GM20431 (cell line): Measurements from ENCODE around the gene LPP.

ENCODE experiments used
- in situ Hi-C: fragments of 300-500 bp; cut with MseI, MboI; formaldehyde crosslinking; loops from one replicate; pipeline ENCODE4 v1.15.0; 2020; ENCODE audit warnings: low sequenced_read_pairs; ENCODE audit not compliant: unreplicated experiment

LPP gene

GRCh38 chr3:188191460-188191859 lies 37.5 kb downstream of the LPP start:
- in situ Hi-C loops, result no loop called here

DNA sequence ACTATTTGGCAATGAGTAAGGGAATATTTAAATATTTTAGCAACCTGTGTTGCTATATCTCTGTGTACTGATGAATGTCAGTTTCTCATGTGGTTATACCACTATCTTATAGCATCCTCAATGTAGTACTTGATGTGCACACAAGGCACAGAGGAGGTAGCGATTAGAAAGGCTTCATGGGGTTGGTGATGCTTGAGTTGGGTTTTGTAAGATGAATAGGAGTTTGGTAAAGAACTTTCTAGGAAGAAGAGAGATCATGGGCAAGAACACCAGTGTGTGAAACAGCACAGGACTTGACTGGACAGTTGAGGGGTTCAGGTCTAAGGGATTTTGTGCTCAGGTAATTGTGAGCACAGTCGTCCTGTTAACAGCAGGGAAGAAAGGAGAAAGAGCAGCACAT lies 38.1 kb downstream of the LPP start:
- in situ Hi-C loops, result no loop called here

- in situ Hi-C loops, result no loop called here
Observed at GRCh38 chr3:188194332-188194731, 40.4 kb downstream of the LPP start.

DNA sequence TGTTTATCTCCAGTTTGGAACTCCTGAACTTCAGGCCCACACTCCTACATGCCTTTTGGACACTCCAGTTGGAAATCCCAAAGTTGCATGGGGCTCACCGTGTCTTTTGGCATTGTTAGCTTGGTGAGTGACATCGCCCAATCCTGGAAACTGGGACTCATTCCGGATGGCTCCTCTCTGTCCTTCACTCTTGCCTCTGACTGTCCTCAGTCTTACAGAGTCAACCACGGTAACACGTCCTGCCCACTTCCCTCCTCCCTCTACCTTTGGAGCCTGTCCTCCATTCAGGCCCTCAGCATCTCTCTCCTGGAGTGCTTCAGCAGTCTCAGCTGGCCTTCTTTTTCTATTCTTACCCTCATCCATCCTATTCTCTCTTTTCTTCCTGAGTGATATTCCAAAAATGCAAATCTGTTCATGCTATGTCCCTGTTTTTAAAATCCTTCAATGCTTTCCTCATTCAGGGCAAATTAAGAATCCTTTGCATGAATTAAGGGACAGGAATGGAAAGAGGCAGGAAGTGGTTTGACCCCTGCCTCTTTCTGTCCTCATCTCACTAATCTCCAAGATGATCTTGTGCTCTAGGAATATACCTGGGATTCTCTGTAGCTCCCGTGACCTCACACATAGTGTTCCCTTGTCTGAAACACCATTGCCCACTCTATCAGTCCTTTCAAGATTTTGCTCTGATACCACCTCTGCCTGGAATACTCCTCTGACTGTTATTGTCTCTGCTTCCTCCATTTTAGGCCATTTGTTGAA lies 42.5 kb downstream of the LPP start:
- in situ Hi-C loops, result no loop called here

GRCh38 chr3:188197388-188197847 lies 43.5 kb downstream of the LPP start:
- in situ Hi-C loops, result no loop called here

DNA sequence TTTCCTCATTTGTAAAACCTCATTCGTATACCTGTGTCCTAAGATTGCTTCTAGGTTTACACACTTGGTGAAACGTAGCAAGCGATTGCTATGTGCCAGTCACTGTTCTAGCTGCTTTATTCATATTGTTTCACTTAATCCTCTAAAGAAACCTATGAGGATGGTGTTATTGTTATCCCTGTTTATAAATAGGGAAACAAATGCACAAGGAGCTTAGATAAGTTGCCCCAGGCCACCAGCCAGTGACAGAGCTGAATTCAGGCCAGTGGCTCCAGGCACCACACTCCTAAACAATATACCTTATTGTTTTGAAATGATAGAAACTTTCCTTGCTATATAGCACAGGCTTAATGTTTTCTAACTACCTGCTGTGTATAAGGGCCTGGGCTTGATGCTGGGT lies 44.0 kb downstream of the LPP start:
- in situ Hi-C loops, result no loop called here

DNA sequence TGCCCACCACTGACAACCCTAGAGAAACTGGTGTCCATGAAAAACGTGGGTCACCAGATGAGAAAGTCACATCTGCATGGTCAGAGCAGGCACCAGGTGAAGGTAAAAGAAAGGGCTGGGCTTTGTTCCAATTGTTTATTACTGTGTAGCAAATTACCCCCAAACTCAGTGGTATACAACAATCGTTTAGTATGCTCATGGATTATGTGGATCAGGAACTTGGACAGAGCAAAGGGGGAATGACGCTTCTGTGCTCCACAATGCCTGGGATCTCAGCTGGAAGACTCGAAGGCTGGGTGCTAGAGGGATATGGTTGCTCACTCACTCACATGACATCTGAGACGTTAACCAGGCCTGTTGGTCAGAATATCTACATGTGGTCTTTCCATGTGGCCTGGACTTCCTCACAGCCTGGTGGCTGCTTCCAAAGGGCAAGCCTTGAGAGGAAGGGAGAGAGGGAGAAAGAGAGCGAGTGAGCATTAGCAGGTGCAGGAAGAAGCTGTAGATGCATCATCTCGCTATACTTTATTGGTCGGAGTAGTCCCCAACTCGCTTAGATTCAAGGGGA lies 44.9 kb downstream of the LPP start:
- in situ Hi-C loops, result no loop called here

DNA sequence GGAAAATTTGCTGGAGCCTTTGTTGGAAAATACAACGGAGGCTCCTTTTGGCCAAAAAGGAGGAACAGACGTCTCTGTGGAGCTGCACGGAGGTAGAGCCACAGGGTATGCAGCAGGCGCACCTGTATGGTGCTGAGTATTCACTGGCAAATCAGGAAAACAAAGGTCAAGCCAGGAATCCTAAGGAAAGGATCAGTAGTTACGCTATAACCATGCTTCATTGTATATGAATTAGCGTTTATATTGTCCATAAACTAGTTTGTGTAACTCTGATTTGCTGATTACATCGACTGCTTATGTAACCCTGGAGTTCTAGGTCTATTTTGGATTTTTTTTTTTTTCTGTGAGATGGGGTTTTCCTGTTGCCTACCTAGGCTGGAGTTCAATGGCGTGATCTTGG lies 45.4 kb downstream of the LPP start:
- in situ Hi-C loops, result no loop called here

DNA sequence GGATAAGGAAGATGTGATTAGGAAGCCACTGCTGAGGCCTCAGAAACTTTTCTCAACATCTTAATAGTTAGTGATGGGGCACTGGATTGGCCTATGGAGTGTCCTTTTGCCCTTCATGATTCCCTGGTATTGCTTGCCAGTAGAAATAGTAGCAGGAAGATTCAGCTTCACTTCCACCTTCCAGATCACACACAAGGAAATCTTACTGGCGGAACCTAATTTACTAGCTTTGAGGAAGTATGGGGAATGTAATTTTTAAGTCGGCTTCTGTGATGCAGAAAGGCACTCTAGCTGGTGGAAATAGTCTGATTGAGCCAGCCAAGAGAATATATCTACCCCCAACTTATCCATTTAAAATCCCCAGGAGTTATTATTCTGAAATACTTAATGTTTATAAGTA lies 46.5 kb downstream of the LPP start:
- in situ Hi-C loops, result no loop called here

DNA sequence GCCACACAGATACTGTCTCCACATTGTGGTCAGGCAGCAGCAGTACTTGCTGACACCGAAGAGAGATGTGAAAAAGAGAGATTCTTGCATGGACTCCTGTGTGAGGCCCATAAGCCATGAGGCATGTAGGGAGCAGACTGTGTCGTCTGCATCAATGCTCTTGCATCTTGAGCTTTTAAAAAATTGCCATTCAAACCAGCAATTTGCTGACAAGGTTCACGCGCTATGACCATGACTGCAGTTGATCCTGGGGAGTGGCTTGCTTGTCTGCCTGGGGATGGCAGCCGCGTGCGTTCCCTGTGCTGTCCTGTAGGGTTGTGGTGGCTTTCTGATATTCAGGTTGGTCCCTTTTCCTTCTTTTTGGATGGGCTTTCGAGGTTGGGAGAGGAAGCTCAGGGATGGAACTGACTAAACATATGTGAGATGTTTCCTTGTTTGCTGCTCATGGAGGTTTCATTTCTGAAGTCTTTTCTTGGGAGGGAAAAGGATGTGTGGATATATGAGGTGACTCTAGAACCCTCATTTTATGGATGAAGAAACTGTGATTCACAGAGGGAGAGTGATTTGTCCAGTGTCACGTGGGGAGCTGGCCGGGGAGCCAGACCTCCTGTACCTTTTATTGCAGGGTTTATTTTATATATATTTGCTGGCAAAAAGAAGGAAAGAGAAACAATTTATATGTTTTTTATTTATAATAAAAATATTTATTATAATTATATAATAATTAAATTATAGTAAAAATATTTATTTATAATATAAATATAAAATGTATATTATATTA lies 48.6 kb downstream of the LPP start:
- in situ Hi-C loops, result no loop called here

- in situ Hi-C loops, result no loop called here
Observed at GRCh38 chr3:188204526-188204925, 50.6 kb downstream of the LPP start.

DNA sequence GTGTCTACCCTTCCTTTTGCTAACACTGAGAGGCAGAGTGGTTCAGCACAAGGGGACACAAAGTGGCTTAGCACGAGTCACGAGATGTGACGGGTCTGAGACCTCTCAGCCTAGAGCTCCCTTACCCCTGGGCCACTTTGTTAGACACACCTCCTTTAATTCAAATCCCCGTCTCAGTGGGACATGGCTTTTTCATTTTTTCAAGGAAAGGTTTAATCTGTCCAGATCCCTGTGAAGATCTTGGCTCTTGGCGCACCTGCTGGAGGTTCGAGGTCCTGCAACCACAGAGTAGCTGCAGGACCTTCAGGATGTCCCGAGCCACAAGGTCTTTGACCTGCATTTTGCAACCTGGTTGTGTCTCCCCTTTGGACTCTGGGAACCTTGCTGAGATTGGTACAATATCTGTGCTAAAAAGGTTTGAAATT lies 52.0 kb downstream of the LPP start:
- in situ Hi-C loops, result no loop called here

GRCh38 chr3:188206787-188207186 lies 52.8 kb downstream of the LPP start:
- in situ Hi-C loops, result no loop called here

- in situ Hi-C loops, result no loop called here
Observed at GRCh38 chr3:188207941-188208515, 54.1 kb downstream of the LPP start.

DNA sequence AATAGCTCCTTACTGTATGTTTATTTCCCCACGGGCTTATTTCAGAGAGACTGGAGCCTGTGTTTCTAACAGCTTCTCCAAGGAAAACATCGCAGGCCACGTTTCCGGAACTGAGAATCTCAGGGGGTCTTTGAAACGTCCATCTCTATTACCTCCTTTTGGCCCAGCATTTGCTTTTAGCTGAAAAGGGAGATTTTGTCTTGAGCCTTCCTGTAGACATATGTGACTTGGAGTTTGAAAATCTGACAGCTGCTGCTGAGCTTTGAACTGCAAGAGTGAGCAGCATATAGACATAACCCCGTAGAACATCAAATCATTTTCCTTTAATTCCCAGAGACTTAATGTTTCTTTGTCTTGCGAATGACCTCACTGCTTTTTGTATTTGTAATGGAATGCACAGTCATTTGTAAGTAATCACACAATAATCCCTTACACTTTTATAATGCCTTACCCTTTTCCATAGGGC lies 54.6 kb downstream of the LPP start:
- in situ Hi-C loops, result no loop called here

DNA sequence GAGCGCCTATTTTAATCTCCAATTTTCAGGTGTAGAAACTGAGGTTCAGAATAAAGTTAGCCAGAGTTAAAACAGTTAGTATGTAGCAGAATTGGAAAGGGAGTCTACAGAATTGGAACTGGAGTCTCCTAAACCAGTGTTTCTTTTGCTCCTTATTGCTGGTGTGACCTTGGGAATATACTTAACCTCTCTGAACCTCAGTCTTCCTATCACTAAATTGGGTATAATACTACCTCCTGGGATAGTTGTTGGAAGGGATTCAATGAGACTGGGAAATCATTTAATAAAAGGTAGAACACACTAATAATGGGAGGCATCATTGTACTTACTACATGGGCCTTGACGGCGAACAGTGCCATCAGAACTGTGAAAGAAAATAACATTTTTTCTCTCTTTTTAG lies 55.1 kb downstream of the LPP start:
- in situ Hi-C loops, result no loop called here

DNA sequence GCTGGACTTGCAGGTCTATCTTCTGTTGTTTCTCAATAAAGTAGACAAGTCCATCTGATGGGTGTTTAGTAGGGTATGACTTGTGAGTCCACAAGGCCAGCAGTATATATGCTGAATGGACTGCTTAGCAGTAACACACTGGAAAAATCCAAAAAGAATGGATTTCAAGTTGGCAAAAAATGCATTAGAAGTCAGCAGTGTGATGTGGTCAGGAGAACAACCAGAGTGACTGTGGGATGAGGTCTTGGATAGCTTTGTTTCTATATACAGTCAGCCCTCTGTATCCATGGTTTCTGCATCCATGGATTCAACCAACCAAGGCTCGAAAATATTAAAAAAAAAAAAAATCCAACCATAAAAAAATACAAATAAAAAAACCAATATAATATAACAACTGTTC lies 55.8 kb downstream of the LPP start:
- in situ Hi-C loops, result no loop called here

GRCh38 chr3:188211476-188211875 lies 57.5 kb downstream of the LPP start:
- in situ Hi-C loops, result no loop called here

DNA sequence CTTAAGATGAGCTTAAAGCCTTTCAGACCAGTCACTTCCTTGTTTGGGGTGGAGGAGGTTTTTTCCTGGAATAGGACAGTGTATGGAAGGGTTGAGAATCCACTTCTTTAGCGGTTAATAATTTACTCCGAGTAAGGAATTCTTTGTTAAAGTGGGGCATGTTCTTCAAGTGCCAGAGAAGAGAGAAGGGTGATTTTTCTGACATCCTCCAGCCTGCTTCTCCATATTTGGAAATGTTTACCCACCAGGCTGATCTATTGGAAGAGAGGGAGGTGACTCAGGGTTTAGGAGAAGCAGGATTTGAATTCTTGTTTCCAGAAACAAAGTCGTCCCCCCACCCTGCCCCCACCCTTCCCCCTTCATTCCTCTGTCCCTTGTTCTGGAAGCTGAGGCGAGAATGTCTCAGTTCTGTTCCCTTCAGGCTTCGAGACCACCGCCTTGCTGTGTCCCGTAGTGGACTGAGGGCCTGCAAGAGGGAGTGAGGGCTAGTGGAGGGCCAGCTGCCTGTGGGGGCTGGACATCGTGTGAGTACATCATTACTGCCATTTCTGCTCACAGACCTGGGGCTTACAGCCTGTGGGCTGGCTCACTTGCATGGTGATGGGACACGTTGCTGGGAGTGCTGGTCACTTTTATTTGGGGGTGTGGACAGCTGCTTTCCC lies 58.5 kb downstream of the LPP start:
- in situ Hi-C loops, result no loop called here

GRCh38 chr3:188214442-188214841 lies 60.5 kb downstream of the LPP start:
- in situ Hi-C loops, result no loop called here
